ENCODE measurements around the gene PFKP.

PFKP gene

GRCh38 chr10:3094609-3095036, 27.3 kb downstream of the PFKP start:
- DNase-seq (ENCODE audit: low read depth) = no peak
- peak overlapping the region; percentile 22 for H3K4me3 ChIP-seq (ENCODE audit: low read depth, low read length)
- no peak for TF ChIP-seq CTCF (IDR thresholded peaks at IDR 0.05; ENCODE audit: low read depth, low read length)

DNA sequence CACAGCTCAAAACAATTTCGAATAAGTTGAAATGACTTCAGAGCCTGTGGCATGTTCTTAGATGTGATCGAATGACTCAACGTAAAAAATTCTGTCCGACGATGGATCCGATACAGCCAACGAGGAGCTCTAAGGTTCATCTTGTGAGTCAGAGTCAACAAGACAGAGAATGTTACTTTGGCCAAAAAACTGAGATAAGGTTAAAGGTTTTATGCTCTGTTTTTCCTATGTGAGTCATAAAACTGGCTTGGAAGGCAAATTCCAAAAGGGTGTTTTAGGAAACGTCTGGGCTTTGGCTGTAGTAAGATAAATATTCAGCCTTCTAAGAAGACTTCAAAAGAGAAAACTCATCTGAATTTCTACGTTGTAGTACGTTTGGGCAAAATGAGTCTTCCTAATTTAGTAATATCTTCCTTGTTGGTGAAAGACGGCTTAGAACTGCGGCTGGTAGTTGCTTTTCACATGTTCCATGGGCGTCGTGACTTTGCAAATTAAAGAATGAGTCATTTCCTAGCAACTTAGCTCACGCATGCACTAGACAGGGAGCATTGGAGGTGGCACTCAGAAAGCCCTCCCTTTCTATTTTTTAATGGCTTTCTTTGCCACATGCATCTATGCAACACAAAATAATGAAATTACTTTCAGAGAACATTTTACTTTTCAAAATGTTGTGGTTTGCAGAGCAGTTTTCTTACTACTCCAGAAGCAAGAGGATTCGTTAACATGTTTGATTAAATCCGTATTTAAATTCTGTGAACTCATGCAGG, 28.2 kb downstream of the PFKP start:
- peak; percentile 90 for DNase-seq (ENCODE audit: low read depth)
- peak overlapping the region; percentile 22 for H3K4me3 ChIP-seq (ENCODE audit: low read depth, low read length)

DNA sequence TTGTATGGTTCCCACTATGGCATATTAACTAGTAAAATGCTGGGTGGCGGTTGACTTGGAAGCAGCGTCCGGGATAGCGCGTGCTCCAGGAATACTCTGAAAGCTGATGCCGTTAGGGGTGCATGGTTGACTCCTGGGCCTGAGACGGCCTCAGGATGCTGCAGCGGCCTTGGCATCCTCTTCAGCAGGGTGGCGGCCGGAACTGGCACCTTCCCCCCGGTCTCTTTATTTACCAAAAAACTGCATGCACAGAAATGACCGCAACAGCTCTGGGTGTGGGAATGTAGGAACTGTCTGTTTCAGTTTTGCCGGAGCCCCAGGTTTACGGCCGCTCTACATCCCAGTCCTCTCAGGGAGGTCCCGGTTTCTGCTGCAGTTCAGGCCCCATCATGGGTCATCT, 28.8 kb downstream of the PFKP start:
- DNase-seq (ENCODE audit: low read depth) = no peak
- H3K4me3 ChIP-seq (ENCODE audit: low read depth, low read length) = no peak overlapping the region
- no peak for TF ChIP-seq POLR2A (IDR thresholded peaks at IDR 0.05; ENCODE audit: extremely low read depth, insufficient read length)
- TF ChIP-seq CTCF (IDR thresholded peaks at IDR 0.05; ENCODE audit: low read depth, low read length) = no peak
- TF ChIP-seq MYC (IDR thresholded peaks at IDR 0.05; ENCODE audit: low read depth, low read length) = no peak
- TF ChIP-seq, protein P1, sequence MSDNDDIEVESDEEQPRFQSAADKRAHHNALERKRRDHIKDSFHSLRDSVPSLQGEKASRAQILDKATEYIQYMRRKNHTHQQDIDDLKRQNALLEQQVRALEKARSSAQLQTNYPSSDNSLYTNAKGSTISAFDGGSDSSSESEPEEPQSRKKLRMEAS (IDR thresholded peaks at IDR 0.05; ENCODE audit: low read depth, low read length) = no peak

More for the DNA sequence above, 28.2 kb downstream of the PFKP start:
- TF ChIP-seq POLR2A (IDR thresholded peaks at IDR 0.05; ENCODE audit: extremely low read depth, insufficient read length) (no peak), MYC (IDR thresholded peaks at IDR 0.05; ENCODE audit: low read depth, low read length) (peak; percentile 70; the same call in 1 of the 2 replicates), CTCF (IDR thresholded peaks at IDR 0.05; ENCODE audit: low read depth, low read length) (no peak)
- TF ChIP-seq, protein P1 (IDR thresholded peaks at IDR 0.05; ENCODE audit: low read depth, low read length) = peak; percentile 76; the same call in 1 of the 2 replicates

GRCh38 chr10:3097160-3097559, 29.8 kb downstream of the PFKP start:
- no peak for DNase-seq (ENCODE audit: low read depth)
- no peak for TF ChIP-seq CTCF (IDR thresholded peaks at IDR 0.05; ENCODE audit: low read depth, low read length)
- TF ChIP-seq, protein P1 (IDR thresholded peaks at IDR 0.05; ENCODE audit: low read depth, low read length) = no peak
- no peak overlapping the region for H3K4me3 ChIP-seq (ENCODE audit: low read depth, low read length)

DNA sequence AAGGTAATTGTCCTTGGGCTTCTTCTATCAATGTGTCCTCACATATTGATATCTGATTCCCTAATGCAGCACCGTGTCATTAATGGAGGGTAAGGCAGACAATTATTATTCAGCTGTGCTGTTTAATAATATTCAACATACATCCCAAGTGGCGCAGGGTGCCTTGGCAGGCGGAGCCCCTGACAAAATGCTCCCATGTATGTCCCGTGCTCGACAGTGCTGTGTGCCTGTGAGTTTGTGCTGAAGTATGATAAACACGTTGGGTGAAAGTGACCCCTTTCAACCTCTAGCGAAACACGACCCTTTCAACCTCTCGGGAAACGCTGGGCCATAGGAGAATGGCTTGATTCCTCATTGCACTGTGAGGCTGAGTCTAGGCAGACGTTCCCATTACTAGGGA, 31.3 kb downstream of the PFKP start:
- H3K4me3 ChIP-seq (ENCODE audit: low read depth, low read length) = no peak overlapping the region
- DNase-seq (ENCODE audit: low read depth) = no peak
- TF ChIP-seq POLR2A (IDR thresholded peaks at IDR 0.05; ENCODE audit: extremely low read depth, insufficient read length) = no peak
- TF ChIP-seq, protein P1 (IDR thresholded peaks at IDR 0.05; ENCODE audit: low read depth, low read length) = no peak
- no peak for TF ChIP-seq CTCF (IDR thresholded peaks at IDR 0.05; ENCODE audit: low read depth, low read length)
- no peak for TF ChIP-seq MYC (IDR thresholded peaks at IDR 0.05; ENCODE audit: low read depth, low read length)

Measured in NB4 (cell line).